ENCODE measurements around the gene SLC35C1. TPM values are rescaled to one million over a fixed set of nuclear protein-coding genes. Genes with fewer than 3 reads are reported as not detected.

The SLC35C1 gene
- total RNA-seq, 1 experiment from 2014 or later = 8.9 TPM

DNA sequence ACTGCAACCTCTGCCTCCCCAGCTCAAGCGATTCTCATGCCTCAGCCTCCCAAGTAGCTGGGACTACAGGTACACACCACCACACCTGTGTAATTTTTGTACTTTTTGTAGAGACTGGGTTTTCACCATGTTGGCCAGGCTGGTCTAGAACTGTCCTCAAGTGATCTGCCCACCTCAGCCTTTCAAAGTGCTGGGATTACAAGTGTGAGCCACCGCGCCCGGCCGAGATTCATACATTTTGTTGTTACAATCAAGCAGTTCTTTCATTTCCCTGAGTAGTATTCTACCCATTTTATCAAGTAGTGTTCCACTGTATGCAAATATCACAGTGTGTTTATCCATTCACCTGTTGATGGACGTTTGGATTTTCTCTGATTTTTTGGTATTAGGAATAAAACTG, 26.6 kb upstream of the SLC35C1 start:
- Histone ChIP-seq H3K9ac (ENCODE audit: extremely low read depth, insufficient read length, low read length) (no peak overlapping the region), H2BK5ac (ENCODE audit: insufficient read length, low read length) (no peak overlapping the region), H3K79me1 (ENCODE audit: insufficient read depth, low read depth, low read length, poor library complexity, severe bottlenecking) (no peaks in the 10 kb centered on the region), H4K5ac (ENCODE audit: insufficient read length, low read depth, low read length) (no peak overlapping the region), H3K4me2 (ENCODE audit: insufficient read depth, insufficient read length, low read length) (no peak overlapping the region), H4K8ac (replicated peaks; ENCODE audit: insufficient read length, low read depth, low read length) (no peak overlapping the region), H2AFZ (ENCODE audit: low read length) (no peak overlapping the region), H3K4ac (ENCODE audit: low read depth, low read length) (no peak overlapping the region), H4K91ac (ENCODE audit: insufficient read length, low read depth, low read length) (no peak overlapping the region), H2BK20ac (ENCODE audit: low read depth, low read length, poor library complexity, severe bottlenecking) (no peak overlapping the region), H3K27ac (ENCODE audit: insufficient read length, low read depth, low read length) (no peak overlapping the region), H2AK5ac (ENCODE audit: insufficient read length, low read length) (no peak overlapping the region), H3K27me3 (ENCODE audit: insufficient read depth, low read length) (no peaks in the 10 kb centered on the region), H3K79me2 (ENCODE audit: insufficient read depth, low read length) (no peaks in the 10 kb centered on the region), H3K23ac (ENCODE audit: insufficient read length, low read depth, low read length) (no peak overlapping the region), H3K4me1 (ENCODE audit: insufficient read depth, low read length) (no peaks in the 10 kb centered on the region), H3K18ac (ENCODE audit: insufficient read length, low read depth, low read length) (no peak overlapping the region), H2BK120ac (ENCODE audit: low read depth, low read length, poor library complexity, severe bottlenecking) (no peak overlapping the region), H2BK12ac (ENCODE audit: insufficient read length, low read depth, low read length) (no peak overlapping the region), H3K56ac (ENCODE audit: insufficient read length, low read depth, low read length) (no peak overlapping the region), H2BK15ac (ENCODE audit: low read depth, low read length) (no peak overlapping the region), H3K23me2 (ENCODE audit: insufficient read length, low read depth, low read length, poor library complexity, severe bottlenecking) (no peaks in the 10 kb centered on the region), H3T11ph (ENCODE audit: low read length) (no peak overlapping the region), H3K9me3 (ENCODE audit: control insufficient read depth, low read depth, low read length) (no peaks in the 10 kb centered on the region), H3K14ac (ENCODE audit: insufficient read depth, low read length) (no peak overlapping the region), H4K20me1 (ENCODE audit: control insufficient read depth, insufficient read depth, insufficient read length) (no peaks in the 10 kb centered on the region)
- DNase-seq = no peak
- Mint-ChIP-seq H3K9me3 (no peaks in the 10 kb centered on the region), H3K27me3 (ENCODE audit: low read depth) (peaks cover 13% of the 10 kb centered on the region), H3K4me3 (no peak overlapping the region), H3K36me3 (ENCODE audit: insufficient read depth in 1 of 3, low read depth in 3 of 3) (no peaks in the 10 kb centered on the region), H3K4me1 (no peaks in the 10 kb centered on the region), H3K27ac (no peak overlapping the region)
- no CpG with 5 or more reads among the region's 6 CpGs for WGBS (ENCODE audit: extremely low coverage, insufficient read length, low lambda C conversion rate)
- TF ChIP-seq, protein P1, sequence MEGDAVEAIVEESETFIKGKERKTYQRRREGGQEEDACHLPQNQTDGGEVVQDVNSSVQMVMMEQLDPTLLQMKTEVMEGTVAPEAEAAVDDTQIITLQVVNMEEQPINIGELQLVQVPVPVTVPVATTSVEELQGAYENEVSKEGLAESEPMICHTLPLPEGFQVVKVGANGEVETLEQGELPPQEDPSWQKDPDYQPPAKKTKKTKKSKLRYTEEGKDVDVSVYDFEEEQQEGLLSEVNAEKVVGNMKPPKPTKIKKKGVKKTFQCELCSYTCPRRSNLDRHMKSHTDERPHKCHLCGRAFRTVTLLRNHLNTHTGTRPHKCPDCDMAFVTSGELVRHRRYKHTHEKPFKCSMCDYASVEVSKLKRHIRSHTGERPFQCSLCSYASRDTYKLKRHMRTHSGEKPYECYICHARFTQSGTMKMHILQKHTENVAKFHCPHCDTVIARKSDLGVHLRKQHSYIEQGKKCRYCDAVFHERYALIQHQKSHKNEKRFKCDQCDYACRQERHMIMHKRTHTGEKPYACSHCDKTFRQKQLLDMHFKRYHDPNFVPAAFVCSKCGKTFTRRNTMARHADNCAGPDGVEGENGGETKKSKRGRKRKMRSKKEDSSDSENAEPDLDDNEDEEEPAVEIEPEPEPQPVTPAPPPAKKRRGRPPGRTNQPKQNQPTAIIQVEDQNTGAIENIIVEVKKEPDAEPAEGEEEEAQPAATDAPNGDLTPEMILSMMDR (conservative IDR thresholded peaks at IDR 0.05) = no peak

Measured in H9 (cell line).